GM19025 (cell line): Measurements from ENCODE around the gene MFSD2A.
"Not testable (repeated sequence)": the region's sequence is repeated elsewhere in the genome, so short reads cannot be mapped to it uniquely, and the experiment has no call there.

Experiments
- ATAC-seq: cut with Tn5 transposase; IDR thresholded peaks from one replicate; pipeline ENCODE4 v1.9.1; 2021; ENCODE audit warnings: mild to moderate bottlenecking, low read depth, moderate library complexity; ENCODE audit not compliant: unreplicated experiment

Gene MFSD2A

DNA sequence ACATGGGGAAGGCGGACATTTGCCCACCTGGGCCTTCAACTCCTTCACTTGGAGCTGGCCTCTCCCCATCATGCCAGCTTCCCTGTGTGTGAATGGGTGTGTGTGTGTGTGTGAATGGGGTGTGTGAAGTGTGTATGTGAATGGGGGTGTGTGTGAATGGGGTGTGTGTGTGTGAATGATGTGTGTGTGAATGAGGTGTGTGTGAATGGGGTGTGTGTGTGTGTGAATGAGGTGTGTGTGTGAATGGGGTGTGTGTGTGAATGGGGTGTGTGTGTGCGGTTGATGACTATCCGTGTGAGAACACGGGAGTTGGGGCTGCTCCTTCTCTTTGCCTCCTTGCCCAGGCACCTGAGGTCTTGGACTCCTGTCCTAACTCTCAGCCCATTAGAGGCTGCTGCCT, 9.6 kb downstream of the MFSD2A start:
- no peak for ATAC-seq

DNA sequence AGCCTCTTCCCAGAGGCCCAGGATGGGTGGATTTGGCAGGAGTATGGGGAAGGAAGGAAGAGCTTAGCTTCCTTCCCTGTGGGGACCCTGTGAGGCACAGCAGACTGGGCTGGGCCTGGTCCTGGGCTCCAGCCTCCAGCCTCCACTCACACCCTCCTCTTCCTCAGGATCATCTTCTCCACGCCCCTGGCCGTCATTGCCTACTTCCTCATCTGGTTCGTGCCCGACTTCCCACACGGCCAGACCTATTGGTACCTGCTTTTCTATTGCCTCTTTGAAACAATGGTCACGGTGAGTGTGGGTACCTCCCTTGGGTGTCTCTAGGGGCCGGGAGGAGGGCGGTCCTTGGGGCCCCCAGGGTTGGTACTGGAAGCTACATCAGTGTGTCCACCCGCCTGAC, 10.1 kb downstream of the MFSD2A start:
- ATAC-seq = no peak

DNA sequence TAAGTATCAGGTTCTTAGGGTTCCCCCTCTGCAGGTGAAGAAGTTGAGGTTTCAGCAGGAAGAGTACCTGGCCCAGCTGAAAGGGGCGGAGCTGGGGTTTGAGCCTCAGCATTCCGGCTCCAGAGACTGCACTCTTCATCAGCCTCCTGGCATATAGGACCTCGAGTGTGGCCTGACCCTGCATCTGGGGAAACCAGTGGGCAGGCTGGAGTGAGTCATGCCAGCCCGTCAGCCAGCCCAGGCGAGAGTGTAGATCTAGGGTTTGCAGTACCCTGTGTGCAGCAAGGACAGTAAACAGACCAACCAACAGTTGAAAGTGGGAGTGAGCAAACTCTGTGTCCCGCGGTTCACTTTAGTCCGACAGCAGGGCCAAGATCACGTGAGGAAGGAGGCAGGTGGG, 14.1 kb downstream of the MFSD2A start:
- ATAC-seq = no peak

DNA sequence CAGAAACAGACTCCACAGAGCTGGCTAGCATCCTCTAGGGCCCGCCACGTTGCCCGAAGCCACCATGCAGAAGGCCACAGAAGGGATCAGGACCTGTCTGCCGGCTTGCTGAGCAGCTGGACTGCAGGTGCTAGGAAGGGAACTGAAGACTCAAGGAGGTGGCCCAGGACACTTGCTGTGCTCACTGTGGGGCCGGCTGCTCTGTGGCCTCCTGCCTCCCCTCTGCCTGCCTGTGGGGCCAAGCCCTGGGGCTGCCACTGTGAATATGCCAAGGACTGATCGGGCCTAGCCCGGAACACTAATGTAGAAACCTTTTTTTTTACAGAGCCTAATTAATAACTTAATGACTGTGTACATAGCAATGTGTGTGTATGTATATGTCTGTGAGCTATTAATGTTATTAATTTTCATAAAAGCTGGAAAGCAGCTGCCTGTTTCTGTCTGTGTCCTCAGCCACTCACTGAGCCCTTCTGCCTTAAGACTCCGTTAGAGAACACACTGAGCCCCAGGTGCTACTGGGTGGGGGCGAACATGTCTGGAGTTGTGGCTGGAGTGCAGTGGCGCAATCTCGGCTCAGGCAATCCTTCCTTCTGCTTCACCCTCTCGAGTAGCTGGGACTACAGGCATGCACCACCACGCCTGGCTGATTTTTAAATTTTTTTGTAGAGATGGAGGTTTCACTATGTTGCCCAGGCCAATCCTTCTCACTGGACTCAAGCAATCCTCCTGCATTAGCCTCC, 14.8 kb downstream of the MFSD2A start:
- ATAC-seq = no peak

DNA sequence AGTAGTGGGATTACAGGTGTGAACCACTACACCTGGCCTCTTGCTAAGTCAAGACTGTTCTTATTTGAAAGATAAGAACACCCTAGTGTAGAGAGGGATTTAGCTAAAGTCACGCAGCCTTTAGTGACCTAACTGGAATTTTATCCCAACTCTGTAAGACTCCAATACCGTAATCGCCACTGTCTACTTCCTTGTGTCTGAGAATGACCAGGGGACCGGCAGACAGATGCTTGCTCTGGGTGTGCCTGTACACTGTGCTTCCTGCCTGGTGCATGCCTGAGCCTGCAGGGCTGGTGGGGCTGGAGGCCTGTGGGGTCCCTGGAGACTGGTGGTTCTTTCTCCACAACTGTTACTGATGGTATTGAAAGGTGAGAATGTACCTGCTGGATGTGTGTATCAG, 15.3 kb downstream of the MFSD2A start:
- ATAC-seq = no peak

DNA sequence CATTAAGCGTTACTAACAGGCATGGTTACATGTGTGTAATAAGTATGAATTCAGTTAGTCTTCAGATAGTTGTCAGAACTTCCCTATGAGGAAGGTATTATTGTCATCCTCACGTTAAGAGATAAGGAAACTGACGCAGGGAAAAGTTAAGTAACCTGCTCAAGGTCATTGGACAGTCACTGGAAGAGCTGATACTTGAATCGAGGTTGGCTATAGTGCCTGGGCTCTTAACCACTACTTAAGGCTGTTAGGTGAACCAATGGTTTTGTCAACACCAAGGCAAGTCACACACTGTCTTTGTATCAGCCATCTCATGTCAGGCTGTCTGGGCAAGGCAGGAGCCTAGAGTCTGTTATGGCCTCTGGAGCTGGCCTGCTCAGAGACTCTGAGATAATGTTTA, 16.2 kb downstream of the MFSD2A start:
- no peak for ATAC-seq

DNA sequence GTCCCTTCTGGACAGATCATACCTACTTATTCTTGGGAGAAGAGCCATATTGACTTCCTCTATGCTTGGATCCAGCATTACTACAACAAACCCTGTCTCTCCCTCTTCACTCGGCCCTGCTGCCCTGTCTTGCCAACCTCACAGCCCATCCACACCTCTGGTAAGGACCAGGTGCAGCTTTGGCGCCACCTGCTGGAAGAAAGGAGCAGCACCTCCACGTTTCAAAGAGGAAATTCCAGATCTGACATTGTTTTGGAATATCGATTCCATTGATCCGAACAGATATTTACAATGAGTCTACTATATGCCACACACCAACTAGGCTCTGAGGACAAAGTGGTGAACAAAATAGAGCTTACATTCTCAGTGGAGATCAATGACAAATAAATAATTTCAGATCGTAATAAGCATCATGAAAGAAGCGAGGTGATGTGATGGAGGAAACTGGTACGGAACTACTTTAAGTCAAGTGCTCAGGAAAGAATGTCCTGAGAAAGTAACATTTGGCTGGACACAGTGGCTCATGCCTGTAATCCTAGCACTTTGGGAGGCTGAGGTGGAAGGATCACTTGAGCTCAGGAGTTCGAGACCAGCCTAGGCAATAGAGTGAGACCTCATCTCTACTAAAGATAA, 18.7 kb downstream of the MFSD2A start:
- ATAC-seq = no peak

DNA sequence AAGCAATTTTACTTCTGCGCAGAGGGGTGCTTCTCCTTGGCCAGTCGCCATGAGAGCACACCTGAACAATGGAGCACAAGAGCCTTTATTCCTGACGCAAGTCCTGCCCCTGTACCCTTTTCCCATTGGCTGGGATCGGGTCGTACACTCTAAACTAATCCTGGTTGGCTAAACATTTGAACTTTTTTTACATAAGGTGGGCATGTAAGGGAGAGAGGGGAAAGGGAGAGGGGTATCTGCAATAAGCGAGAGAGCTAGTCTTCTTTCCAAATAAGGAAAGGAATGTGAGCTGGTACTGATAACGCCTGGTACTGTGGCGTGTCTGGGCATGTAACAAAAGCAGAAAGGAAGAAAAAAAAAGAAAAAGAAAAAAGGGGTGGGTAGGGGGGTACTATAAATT, 21.8 kb downstream of the MFSD2A start:
- no peak for ATAC-seq

DNA sequence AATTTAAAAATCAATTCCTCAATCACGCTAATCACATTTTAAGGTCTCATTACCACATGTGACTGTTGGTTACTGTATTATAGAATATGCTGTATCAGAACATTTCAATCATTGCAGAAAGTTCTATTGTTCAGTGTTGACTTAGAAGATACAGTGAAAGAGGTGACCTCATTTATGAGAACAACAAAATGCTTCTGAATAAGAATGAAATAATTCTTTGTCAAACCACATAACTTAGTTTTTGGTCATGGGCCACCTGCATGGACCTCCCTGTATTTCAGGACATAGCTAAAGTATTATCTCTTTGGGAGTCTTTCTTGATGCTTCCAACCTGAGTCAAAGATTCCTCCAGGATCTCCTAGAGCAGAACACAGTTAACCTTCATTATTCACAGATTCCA, 22.3 kb downstream of the MFSD2A start:
- no peak for ATAC-seq

DNA sequence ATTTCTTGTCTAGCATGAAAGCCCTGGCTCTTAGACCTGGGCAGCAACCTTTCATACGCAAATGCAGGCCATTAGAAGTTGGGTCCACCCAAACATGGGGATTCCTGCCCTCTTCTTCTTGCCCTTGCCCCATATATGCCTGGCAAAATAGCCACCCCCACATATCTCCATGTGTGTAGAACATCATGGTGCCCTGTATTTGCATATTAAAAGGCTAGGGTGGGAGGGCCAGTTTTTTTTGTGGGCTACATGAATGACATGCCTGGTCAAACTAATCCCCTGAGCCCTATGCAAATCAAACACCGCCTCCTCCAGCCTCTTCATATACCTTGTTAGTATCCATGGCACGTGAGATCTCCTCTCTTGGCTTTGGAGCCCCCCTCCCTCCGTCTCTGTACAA, 24.7 kb downstream of the MFSD2A start:
- no peak for ATAC-seq

DNA sequence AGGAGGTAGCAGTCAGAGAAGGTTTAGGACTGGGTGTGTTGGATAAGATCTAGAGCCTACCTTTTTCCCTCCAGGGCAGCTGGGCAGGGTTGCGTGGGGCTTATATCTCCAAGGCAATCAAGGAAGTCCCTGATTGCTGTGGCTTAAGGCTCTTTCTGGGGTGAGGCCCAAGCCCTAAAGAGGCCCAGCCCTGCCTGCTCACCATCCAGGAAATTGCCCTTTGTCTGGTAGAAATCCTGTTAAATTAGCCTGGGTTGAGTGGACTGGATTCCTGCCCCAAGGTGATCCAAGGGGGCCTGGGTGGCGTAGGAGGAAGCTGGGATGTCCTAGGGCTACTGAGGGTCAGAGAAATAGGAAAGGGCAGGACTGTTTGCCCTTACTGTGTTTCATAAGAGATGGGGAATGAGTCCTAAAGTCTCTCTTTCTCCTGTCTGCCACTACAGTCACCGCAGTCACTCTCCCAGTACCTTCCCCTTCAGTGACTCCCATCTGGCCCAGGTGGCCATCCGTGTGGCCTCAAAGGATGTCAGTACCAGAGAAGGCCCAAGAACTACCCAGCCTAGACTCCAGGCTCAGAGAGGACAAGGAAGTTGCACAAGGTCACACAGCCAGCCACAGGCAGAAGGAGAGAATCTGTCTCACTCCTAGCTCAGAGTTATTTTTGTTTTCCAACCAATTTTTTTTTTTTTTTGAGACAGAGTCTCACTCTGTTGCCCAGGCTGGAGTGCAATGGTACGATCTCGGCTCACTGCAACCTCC, 25.8 kb downstream of the MFSD2A start:
- no peak for ATAC-seq

DNA sequence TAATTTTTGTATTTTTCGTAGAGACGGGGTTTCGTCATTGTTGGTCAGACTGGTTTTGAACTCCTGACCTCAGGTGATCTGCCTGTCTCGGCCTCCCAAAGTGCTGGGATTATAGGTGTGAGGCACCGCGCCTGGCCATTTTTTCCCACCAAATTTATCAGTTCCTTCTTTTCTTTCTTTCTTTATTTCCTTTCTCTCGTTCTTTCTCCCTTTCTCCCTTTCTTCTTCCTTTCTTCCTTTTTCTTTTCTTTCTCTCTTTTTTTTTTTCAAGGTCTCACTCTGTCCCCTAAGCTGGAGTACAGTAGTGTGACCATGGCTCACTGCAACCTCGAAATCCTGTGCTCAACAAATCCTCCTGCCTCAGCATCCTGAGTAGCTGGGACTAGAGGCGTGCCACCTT, 26.4 kb downstream of the MFSD2A start:
- no peak for ATAC-seq

DNA sequence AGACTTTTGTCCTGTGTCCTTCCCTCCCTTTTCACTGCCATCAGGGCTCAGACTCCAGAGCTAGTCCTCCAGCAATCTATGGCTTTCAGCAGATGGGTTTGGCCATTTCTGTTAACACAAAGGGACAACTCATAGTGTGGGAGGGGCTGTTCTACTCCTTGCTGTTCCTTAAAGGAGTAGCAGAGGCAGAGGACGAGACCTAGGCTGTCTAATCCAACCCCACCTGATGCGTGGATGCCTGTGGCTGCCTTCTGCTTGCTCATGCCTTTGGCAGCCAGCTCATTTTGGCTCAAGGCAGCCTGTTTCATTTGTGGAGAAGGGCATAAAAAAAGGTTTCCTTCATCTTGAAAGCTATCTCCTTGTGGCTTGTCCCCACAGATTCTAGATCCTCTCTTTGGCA, 27.0 kb downstream of the MFSD2A start:
- no peak for ATAC-seq

DNA sequence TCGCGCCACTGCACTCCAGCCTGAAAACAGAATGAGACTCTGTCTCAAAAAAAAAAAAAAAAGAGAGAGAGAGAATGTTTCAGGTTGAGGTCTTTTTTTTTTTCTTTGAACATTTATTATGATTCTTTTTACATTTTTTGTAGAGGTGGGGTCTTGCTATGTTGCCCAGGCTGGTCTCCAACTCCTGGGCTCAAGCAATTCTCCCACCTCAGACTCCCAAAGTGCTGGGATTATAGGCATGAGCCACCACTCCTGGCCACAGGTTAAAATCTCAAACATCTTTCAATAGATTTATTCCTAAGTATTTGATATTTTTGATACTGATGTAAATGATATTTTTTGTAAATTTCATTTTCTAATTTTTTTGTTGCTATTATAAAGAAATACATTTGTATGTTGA, 29.5 kb downstream of the MFSD2A start:
- not testable (repeated sequence) for ATAC-seq

DNA sequence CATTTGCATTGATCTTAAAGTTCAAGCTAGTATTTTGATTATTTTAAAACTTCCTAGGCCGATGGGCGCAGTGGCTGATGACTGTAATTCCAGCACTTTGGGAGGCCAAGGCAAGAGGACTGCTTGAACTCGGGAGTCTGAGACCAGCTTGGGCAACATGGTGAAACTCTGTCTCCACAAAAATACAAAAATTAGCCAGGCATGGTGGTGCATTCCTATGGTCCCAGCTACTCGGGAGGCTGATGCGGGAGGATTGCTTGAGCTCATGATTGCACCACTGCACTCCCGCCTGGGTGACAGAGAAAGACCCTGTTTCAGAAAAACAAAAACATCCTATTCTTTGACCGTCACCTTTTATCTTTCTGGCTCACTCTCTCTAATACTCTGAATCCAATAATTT, 30.0 kb downstream of the MFSD2A start:
- no peak for ATAC-seq

DNA sequence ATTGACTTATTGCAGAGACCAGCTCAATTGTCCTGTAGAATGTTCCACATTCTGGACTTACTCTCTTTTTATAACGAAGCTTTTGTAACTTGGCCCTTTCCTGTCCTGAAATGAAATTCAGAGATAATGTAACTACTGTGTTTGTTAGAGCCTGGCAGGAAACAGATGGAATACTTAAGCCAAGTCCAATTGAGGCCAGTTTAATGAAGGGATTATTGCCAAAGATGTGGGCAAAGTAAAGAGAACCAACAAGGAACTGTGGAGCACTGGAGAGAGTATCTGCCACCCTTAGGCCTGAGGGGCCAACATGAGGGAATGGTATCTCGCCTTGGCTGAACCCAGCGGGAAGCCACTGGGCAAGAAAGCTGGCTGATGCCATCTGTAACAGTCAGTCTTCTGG, 32.9 kb downstream of the MFSD2A start:
- ATAC-seq = no peak

DNA sequence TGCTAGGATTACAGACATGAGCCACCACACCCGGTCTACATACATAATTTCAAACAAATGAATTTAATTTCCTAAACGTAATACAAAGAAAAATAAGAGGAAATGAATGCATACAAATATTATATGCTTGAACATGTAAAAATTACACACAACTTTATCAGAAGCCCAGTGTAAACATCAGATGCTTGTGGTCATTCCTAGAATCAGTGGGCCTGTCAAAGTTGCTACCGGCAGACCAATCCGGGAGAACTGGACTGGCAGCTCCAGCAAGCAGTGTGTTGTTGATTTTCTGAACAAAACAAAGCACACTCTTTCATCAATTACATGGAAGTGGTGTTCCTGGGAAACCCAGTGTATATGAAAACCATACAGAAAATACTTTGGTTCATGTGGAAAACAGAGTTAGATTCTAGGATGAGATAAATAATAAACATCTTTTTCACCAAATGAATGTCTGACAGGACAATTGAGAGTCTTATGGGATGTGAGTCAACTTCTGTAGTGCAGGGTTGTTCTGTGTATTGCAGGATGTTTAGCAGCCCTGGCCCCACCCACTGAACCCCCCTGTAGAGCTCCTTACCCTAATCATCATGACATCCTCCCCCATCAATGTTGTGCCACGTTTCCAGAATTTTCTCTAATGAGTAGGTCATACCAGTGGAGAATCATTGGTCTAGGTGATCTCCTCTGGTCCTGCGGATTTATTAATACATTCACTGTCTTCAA, 33.8 kb downstream of the MFSD2A start:
- no peak for ATAC-seq

DNA sequence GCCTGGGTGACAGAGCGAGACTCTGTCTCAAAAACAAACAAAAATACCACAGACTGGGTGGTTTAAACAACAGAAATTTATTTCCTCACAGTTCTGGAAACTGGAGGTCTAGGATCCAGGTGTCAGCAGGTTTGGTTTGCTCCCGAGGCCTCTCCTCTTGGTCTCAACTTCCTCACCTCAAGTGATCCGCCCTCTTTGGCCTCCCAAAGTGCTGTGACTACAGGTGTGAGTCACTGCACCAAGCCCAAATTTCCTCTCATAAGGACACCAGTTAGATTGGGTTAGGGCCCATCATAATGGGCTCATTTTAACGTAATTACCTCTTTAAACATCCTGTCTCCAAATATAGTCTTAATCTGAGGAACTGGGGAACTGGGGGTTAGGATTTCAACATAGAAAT, 35.5 kb downstream of the MFSD2A start:
- ATAC-seq = no peak

DNA sequence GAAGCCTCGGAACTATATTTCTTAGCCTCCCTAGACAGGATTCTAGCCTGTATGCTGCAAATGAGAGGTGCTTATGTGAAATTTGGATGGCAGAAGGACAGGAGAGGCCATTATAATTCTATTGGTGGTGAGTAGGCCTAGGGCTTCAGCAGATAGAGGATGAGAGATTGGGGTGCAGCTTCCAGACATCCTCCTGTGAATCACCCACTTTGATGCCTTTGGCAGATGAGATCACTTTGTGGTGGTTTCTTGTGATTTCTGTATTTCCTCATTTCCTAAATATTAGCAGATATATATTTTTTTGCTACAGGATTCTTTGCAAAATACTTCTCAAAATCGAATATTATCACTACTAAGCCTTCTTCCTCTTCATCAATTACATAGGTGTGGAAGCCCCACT, 37.3 kb downstream of the MFSD2A start:
- ATAC-seq = no peak

DNA sequence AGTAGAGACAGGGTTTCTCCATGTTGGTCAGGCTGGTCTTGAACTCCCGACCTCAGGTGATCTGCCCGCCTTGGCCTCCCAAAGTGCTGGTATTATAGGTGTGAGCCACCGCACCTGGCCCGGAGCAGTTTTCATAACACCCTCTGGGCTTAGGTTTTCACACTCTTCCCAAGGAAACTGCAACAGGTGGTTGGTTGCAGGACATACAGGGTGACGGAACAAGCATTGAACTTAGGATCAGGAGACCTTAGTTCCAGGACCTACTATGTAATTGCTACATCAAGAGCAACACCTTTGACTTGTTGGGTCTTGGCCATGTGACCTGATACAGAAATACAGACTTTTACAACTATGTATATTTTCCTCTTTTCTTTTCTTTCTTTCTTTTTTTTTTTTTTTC, 37.9 kb downstream of the MFSD2A start:
- no peak for ATAC-seq

DNA sequence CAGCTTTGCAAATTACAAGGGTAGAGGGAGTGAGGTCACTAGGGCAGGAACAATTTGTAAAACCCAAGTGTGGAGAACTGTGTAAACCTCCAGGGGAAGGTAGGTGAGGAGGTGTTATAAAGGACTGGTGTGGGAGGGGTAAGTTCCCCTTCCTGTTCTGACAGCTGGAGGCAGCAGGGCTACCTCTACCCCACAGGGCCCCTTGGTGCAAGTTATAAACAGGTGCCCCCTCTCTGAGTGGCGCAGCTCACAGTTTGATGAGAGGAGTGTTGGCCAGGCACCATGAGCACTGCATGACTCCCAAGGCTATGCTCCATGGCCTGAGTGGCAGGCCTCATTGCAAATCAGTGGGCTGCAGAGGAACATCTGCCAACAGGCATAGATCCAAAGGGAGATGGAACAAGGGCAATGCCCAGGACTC, 41.0 kb downstream of the MFSD2A start:
- peak; percentile 55 for ATAC-seq
